Nephron progenitor cell (in vitro differentiated cells): ENCODE data around the gene NPAS3.

Source experiments
- DNase-seq: peaks from one replicate; pipeline ENCODE4 v3.0.0; 2021
- H3K27ac Mint-ChIP-seq: 2 replicates; pipeline ENCODE4 v1.8.0; 2021; ENCODE audit warnings: mild to moderate bottlenecking, moderate library complexity, mixed read lengths
- H3K27me3 Mint-ChIP-seq: 2 replicates; pipeline ENCODE4 v1.8.0; 2021; ENCODE audit warnings: mild to moderate bottlenecking, low read depth, mixed read lengths; ENCODE audit not compliant: poor library complexity
- H3K36me3 Mint-ChIP-seq: 2 replicates; pipeline ENCODE4 v1.8.0; 2021; ENCODE audit warnings: low read depth, mixed read lengths
- H3K4me1 Mint-ChIP-seq: 2 replicates; pipeline ENCODE4 v1.8.0; 2021; ENCODE audit warnings: mixed read lengths
- H3K4me3 Mint-ChIP-seq: 2 replicates; pipeline ENCODE4 v1.8.0; 2021; ENCODE audit warnings: mild to moderate bottlenecking, moderate library complexity, mixed read lengths
- H3K9me3 Mint-ChIP-seq: 2 replicates; pipeline ENCODE4 v1.8.0; 2021; ENCODE audit warnings: mild to moderate bottlenecking, moderate library complexity, mixed read lengths
- CTCF ChIP-seq: fragments of 200-600 bp; sonication (generic); IDR thresholded peaks from 2 replicates; pipeline ENCODE4 v1.5.0; 2021; ENCODE audit warnings: antibody characterized with exemption

The NPAS3 gene

GRCh38 chr14:33435911-33436689 is 497.4 kb downstream of the NPAS3 start:
- Mint-ChIP-seq H3K36me3 (no peaks in the 10 kb centered on the region), H3K4me1 (no peaks in the 10 kb centered on the region), H3K27ac (no peak overlapping the region), H3K27me3 (no peaks in the 10 kb centered on the region), H3K4me3 (no peak overlapping the region), H3K9me3 (no peaks in the 10 kb centered on the region)
- no peak for TF ChIP-seq CTCF
- no peak for DNase-seq

- Mint-ChIP-seq H3K36me3 (peaks cover 10% of the 10 kb centered on the region), H3K9me3 (peaks cover 3% of the 10 kb centered on the region), H3K4me1 (peaks cover 13% of the 10 kb centered on the region), H3K4me3 (no peak overlapping the region), H3K27ac (no peak overlapping the region), H3K27me3 (no peaks in the 10 kb centered on the region)
- DNase-seq: no peak
- TF ChIP-seq CTCF: no peak
Observed at GRCh38 chr14:33441633-33442032, 503.0 kb downstream of the NPAS3 start.

GRCh38 chr14:33444136-33444535 is 505.5 kb downstream of the NPAS3 start:
- Mint-ChIP-seq H3K27me3 (no peaks in the 10 kb centered on the region), H3K36me3 (peaks cover 10% of the 10 kb centered on the region), H3K4me3 (no peak overlapping the region), H3K9me3 (peaks cover 3% of the 10 kb centered on the region), H3K27ac (no peak overlapping the region), H3K4me1 (peaks cover 13% of the 10 kb centered on the region)
- TF ChIP-seq CTCF: no peak
- no peak for DNase-seq

- H3K4me3 Mint-ChIP-seq: no peak overlapping the region
- H3K9me3 Mint-ChIP-seq: no peaks in the 10 kb centered on the region
- H3K27me3 Mint-ChIP-seq: no peaks in the 10 kb centered on the region
- H3K36me3 Mint-ChIP-seq: peaks cover 1% of the 10 kb centered on the region
- no peak overlapping the region for H3K27ac Mint-ChIP-seq
- H3K4me1 Mint-ChIP-seq: peaks cover 30% of the 10 kb centered on the region
- no peak for DNase-seq
- no peak for TF ChIP-seq CTCF
Observed at GRCh38 chr14:33449268-33449667, 510.6 kb downstream of the NPAS3 start.

- Mint-ChIP-seq H3K36me3 (no peaks in the 10 kb centered on the region), H3K27ac (no peak overlapping the region), H3K4me3 (no peak overlapping the region), H3K4me1 (peaks cover 35% of the 10 kb centered on the region), H3K27me3 (no peaks in the 10 kb centered on the region), H3K9me3 (no peaks in the 10 kb centered on the region)
- DNase-seq: no peak
- no peak for TF ChIP-seq CTCF
Observed at GRCh38 chr14:33449703-33450395, 511.2 kb downstream of the NPAS3 start.
